Forelimb muscle (tissue), 1 donor: ENCODE data around the gene TSPAN18. TPM values are rescaled to one million over a fixed set of nuclear protein-coding genes. Genes with fewer than 3 reads are reported as not detected.

Source experiments
- DNase-seq: peaks from one replicate; pipeline ENCODE4 v3.0.0-alpha.2; 2013; ENCODE audit warnings: low read depth
- polyA plus RNA-seq: library from polyadenylated mRNA; unstranded; fragments of 120-200 nt; gene quantifications from one replicate; pipeline ENCODE4 v1.2.1, GENCODE V29; 2013; ENCODE audit not compliant: insufficient read length

Gene TSPAN18
- polyA plus RNA-seq, 1 donor, result 37.2 TPM

GRCh38 chr11:44777209-44778194, 50.7 kb downstream of the TSPAN18 start:
- DNase-seq, result no peak

GRCh38 chr11:44778195-44779100, 51.7 kb downstream of the TSPAN18 start:
- DNase-seq, result no peak

GRCh38 chr11:44779736-44780520, 53.2 kb downstream of the TSPAN18 start:
- DNase-seq, result no peak

GRCh38 chr11:44780940-44781631, 54.3 kb downstream of the TSPAN18 start:
- DNase-seq, result no peak

DNA sequence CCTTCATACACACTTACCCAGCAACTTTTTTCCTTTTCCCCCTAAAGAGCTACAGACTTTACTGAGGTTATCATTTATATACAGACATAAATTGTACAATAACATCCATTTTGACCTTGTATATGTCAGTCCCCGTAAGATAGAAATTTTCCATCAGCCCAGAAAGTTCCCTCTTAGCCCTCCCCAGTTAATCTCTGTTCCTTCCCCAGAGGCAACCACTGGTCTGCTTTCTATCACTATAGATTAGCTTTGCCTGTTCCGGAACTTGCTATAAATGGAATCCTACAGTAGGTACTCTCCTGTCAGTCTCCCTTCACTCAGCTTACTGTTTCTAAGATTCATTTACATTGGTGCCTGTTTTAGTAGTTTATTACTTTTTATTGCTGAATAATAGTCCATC, 54.9 kb downstream of the TSPAN18 start:
- DNase-seq, result no peak

DNA sequence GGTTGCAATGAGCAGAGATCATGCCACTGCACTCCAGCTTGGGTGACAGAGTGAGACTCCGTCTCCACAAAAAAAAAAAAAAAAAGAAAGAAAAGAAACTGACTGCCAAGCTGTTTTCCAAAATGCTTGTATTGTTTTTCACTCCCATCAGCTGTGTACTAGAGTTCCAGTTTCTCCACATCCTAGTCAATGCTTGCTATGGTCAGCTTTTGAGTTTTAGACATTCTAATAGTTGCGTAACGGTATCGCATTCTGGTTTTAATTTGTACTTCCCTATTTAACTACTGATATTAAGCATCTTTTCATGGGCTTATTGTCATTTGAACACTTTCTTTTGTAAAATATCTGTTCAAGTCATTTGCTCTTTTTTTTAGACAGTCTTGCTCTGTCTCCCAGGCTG, 55.7 kb downstream of the TSPAN18 start:
- DNase-seq, result no peak

- no peak for DNase-seq
Observed at GRCh38 chr11:44784436-44784760, 57.6 kb downstream of the TSPAN18 start.

DNA sequence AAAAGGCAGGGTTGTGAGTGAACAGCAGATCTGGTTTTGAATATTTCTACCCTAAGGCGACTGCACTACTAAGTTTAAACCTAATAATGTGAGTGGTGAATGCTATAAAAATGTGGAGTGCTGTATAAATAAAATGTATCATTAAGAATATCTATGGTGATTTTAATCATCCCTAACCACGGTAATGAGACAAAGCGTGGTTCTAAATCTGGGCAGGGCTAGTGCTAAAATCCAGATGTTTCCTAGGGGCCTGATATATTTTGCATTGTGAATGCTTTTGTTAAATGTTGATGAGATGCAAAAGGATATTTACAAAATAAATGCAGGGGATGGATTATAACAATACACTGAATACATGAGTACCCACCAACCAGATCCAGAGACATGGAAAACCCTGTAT, 58.1 kb downstream of the TSPAN18 start:
- DNase-seq, result no peak

DNA sequence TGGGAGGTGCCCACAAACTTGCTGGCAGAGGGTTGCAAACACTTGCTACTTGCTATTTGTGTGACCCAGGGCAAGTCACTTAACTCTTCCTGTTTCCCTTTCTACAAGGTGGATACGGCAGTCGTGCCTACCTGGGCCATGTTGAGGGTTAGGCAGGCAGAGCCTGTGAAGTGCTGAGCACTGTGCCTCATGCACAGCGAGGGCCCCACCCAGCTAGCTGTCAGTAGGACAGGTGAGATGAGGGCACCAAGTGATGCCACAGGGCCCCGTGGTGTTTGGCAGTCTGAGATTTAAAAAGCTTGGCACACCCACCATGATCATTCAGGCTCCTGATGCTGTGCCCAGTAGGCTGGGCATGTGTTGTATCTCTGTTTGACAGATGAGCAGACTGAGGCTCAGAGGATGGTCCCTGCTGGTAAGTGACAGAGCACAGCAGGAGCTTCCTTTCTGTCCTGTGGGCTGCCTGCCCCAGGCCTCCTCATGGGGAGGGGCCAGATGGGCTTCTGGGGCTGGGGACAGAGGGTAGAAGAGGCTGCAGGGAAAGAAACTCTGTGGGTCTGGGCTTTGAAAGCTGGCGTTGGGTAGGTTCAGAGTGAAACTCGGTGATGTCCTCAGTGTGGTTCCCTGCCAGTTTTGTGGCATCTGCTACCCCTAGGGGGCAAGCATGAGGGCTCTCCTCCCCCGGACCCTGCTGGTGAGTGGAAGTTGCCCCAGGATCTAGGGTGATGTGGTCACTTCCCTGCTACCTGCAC, 59.3 kb downstream of the TSPAN18 start:
- no peak for DNase-seq

GRCh38 chr11:44787070-44787469, 60.3 kb downstream of the TSPAN18 start:
- no peak for DNase-seq

GRCh38 chr11:44787981-44788380, 61.2 kb downstream of the TSPAN18 start:
- DNase-seq, result no peak

DNA sequence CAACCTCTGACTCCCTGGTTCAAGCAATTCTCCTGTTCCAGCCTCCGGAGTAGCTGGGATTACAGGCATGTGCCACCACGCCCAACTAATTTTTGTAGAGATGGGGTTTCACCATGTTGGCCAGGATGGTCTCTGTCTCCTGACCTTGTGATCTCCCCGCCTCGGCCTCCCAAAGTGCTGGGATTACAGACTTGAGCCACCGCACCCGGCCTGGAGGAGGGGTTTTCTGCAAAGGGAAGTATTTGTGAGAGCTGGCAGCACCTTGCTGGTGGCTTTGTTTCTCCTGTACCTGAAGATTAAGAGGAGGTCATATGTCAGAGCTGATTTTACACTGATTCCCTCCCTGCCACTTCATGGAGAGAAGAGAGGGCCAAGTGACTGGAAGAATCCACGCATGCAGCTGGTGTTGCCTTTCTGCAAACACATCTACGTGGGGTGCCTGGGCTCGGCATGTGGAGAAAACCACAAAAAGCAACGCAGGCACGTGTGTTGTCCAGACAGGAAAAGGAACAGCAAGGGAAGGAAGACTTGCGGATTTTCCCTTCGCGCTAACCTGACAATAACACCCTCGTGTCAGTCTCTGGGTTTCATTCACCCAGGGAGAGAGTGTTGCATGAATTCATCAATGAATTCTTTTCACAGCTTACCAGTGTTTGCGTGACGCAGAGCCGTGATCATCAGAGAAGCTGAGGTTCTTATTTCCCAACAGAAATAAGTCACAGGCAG, 61.9 kb downstream of the TSPAN18 start:
- no peak for DNase-seq

- no peak for DNase-seq
Observed at GRCh38 chr11:44789496-44789895, 62.7 kb downstream of the TSPAN18 start.

DNA sequence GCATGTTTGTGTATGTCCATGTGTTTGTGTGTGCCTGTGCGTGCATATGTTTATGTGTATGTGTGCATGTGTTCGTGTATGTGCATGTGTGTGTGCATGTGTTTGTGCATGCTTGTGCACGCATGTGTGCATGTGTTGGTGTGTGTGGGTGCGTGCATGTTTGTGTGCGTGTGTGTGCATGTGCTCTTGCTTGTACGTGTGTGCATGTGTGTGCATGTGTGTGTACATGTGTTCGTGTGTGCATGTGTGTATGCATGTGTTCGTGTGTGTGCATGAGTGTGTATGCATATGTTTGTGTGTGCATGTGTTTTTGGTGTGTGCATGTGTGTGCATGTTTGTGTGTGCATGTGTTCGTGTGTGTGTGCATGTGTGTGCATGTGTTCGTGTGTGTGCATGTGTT, 63.4 kb downstream of the TSPAN18 start:
- no peak for DNase-seq

GRCh38 chr11:44791316-44791925, 64.7 kb downstream of the TSPAN18 start:
- no peak for DNase-seq

GRCh38 chr11:44792171-44792570, 65.4 kb downstream of the TSPAN18 start:
- no peak for DNase-seq

DNA sequence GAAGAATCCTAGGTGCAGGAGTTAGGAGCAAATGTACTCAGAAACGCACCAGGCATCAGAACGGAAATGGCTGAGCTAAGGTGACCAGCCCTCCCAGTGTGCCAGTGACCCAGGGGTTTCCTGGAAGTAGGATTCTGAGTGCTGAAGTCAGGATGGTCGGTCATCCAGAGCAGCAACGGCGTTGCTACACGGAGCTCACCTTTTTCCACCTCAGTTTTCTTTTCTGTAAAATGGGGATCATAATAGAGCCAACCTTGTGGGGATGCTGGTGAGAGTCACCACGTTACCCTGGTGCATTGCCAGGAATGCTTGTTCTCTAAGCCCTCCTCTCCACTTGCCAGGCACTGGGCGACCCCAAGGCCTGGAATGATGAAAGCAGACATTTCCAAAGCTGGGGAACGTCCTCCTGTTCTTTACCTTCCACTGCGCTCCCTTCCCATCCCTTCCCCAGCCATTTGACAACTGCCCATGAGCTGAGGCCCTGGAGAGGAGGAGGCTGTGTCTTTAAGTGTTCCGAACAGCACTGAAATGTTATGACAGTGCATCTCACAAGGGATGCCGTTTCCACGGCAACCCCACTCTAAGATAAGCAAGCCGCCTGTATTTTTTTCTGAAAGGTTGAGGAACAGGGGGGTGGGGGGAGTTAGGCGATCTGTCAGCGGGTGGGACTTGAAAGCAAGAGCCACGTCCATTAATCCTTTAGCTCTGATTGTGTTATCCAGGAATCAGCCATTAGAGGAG, 66.8 kb downstream of the TSPAN18 start:
- no peak for DNase-seq

DNA sequence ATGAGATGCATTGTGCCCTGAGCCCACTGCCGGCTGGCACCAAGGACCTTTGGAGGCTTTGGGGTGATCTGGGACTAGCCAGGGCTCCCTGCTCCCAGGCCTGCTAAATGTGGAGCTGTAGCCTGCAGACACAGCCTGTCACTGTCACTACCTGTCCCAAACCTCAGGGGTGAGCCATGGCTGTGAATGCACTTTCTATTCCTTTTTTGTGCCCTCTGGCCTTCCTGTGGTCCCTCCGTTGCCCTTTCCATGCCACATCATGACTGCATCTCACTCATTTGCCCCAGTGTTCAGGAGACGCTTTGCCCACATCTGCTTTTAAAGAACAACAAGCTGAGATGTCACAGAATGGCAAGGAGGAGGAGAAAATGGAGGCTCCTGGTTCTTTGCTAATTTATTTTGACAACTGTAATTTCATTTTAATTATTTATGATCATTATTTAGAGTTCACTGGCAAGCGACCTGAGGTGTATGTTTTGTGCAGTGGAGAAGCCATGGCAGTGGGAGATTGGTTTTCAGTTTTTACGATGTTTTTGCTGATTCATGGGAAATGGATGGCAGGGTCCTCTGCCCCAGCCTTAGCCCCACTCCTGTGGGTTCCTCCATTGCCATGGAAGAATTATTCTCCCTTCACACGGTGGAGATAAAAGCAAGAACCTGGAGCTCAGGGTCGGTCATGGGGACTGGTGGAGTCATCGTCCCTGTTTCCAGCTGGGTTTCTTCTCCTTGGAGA, 69.2 kb downstream of the TSPAN18 start:
- DNase-seq, result no peak
